GF-D8 (cell line): ENCODE results near the gene CASP10.
"Not testable (repeated sequence)": the region's sequence is repeated elsewhere in the genome, so short reads cannot be mapped to it uniquely, and the experiment has no call there.

ENCODE experiments used
- DNase-seq: peaks from one replicate; lab custom pipeline; 2025; lab: John Stamatoyannopoulos, UW

CASP10 gene

DNA sequence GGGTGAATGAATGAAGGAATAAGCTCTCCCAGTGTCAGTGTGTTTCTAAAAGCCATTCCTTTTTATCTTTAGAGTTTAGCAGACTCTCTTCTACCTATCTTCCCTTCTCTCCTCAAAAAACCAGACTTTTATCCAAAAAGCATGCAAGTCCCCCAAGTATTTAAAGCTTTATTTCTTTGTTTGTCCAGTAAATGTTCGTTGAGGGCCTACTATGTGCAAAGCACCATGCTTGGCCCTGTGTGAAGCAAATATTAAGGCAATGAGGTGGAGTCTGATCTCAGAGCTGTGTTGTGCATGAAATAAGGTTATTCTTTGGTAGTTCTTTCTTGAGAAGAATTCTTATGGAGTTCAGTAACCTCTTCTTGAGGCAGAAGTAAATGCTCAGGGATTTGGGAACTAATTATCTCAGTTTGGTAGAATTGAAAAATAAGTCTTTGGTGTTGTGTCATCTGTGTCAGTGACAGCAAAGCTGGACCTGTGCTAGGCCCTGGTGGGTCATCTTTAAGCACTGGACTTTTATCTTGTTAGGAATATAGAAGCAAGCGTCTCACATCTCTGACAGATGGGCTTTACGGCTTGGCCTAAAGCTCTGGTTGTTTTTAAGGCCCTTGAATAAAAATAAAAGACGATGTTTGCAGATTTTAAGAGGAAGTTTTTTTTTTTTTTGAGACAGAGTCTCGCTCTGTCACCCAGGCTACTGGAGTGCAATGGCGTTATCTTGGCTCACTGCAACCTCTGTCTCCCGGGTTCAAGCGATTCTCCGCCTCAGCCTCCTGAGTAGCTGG is 28.1 kb upstream of the CASP10 start:
- no peak for DNase-seq

DNA sequence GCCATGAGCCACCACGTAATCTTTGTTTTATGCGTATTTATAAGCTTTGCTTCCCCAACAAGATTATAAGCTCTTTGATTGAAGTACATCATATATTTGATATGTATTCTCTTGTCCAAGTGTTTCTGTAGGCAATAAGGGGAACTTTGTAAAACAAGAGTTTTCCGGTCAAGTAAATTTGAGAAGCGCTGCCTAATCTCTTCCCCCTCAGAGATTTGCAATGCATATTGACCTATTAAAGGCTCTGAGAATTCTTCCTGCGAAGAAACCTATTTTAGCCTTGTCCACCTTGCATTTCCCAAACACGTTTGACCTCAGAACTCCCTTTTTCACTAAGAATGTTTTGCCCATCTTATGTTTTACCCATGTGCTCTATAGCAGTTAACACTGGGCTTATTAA is 26.9 kb upstream of the CASP10 start:
- no peak for DNase-seq

DNA sequence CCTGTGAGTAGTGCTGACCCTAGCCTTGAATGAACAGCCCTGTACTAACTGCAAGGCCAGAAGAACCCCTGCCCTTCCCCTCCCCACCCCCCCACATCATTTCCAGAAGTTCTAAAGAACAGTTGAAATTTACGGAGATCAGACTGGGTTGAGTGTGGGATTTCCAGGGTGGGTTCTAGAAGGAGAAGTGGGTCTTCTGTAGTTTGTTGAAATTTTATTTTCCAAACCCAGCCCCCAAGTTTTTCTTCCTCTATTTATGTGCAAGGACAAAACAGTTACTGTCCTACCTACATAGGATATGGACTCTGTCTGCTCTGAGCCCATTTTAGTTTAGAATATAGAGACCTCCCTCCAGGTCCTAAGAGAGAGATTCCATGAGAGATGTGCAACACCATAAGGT is 26.3 kb upstream of the CASP10 start:
- no peak for DNase-seq

DNA sequence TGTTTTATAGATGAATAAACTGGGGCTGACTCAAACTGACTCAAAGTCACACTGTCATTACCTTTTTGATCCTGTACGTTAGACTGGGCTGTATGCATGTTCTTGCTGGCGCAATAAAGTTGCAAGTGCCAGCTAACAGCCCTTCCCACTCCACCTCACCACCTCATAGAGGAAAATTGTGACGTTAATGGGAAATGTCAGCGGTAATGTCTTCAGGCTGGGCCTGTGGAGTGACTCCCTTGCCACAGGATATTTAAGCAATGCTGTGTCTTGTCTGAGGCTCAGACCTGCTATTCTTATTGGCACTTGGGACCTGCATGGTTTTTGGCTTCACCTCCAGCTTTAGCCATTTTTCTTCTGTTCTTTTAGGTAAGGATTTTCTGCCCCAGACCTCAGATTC is 25.2 kb upstream of the CASP10 start:
- DNase-seq: peak; percentile 79

DNA sequence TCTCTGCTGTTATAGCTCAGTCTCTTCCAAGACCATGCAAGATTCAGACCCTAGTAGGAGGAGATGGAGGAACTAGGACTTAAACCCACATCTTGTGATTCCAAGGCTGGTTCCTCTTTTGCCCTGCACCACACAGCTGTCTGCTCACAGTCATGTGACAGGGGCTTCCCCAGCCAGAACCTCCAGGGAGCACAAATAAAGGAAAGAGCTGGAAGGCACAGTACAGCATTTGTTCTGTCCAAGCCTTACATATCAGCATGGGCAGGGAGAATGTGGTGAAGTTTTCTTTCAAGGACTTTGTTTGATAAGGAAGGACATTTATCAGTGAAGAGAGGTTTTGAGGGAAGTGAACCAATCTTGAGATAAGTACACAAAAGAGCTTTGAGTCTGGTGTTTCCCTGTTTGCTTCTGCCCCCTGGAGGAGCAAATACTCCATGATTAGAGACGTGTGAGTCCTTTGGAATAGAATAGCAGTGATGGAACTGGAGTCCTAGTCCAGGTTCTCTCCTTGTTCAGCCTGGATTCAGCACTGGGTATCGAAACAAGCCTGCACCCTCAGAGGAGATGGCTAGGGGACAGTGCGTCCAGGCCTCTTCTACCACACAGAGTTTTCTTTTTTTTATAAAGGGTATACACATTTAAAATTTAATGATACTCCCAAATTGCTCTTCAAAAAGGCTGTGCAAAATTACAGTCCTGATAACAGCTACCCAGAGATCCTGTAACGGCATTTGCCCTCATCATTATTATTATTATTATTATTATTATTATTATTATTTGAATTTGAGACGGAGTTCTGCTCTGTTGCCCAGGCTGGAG is 24.6 kb upstream of the CASP10 start:
- DNase-seq: peak; percentile 91

DNA sequence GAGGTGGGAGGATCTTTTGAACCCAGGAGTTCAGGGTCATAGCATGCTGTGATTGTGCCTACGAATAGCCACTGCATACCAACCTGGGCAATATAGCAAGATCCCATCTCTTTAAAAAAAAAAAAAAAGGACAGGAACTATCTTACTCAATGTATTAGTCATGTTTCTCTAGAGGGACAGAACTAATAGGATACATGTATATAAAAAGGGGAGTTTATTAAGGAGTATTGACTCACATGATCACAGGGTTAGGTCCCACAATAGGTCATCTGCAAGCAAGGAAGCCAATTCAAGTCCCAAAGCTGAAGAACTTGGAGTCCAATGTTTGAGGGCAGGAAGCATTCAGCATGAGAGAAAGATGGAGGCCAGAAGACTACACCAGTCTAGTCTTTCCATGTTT is 18.8 kb upstream of the CASP10 start:
- DNase-seq: no peak

DNA sequence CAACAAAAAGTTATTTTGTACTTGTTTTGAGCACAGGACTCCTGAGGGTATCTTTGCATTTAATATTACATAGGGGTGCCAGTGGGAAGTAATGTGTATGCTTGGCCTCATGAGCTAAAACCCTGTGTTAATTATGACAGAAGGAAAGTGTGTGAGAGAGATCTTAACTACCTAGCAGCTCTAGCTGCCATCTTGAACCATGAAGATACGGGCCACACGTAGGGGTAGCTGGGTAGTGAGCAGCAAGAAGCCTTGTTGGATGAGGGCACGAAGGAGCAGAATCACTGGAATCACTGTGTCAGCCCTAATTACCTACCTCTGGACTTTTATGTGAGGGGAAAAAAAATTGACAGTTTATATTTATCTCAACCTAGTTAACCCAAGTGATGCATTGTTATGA is 15.4 kb upstream of the CASP10 start:
- DNase-seq: no peak

DNA sequence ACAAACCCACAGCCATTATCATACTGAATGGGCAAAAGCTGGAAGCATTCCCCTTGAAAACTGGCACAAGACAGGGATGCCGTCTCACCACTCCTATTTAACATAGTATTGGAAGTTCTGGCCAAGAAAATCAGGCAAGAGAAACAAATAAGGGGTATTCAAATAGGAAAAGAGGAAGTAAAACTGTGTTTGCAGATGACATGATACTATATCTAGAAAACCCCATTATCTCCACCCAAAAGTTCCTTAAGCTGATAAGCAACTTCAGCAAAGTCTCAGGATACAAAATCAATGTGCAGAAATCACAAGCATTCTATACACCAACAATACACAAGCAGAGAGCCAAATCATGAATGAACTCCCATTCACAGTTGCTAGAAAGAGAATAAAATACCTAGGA is 14.4 kb upstream of the CASP10 start:
- not testable (repeated sequence) for DNase-seq

DNA sequence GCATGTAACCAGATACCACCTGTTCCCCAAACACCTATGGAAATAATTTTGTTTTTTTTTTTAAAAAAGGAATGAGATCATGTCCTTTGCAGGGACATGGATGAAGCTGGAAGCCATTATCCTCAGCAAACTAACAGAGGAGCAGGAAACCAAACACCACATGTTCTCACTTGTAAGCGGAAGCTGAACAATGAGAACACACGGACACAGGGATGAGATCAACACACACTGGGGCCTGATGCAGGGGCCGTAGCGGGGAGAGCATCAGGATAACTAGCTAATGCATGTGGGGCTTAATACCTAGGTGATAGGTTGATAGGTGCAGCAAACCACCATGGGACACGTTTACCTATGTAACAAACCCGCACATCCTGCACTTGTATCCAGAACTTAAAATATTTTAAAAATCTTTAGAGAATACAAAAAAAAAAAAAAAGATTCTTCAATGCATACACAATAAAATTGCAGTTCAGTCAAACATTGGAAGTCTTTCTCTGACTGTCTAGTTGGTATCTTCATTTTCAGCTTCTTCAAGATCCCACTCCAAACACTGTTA is 11.6 kb upstream of the CASP10 start:
- no peak for DNase-seq

DNA sequence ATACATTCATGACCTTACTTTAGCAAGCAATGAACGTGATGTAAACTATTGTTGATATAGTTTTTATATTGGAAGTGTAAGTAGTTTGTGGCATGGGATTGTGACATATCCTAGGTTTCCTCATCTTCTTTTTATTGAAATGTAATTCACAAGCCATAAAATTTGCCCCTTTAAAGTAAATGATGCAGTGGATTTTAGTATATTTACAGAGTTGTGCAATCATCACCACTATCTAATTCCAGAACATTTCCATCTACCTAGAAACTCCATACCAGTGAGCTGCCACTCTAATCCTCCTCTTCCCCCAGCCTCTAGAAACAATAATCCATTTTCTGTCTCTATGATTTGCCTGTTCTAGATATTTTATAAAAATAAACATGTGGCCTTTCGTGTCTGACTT is 10.7 kb upstream of the CASP10 start:
- no peak for DNase-seq

DNA sequence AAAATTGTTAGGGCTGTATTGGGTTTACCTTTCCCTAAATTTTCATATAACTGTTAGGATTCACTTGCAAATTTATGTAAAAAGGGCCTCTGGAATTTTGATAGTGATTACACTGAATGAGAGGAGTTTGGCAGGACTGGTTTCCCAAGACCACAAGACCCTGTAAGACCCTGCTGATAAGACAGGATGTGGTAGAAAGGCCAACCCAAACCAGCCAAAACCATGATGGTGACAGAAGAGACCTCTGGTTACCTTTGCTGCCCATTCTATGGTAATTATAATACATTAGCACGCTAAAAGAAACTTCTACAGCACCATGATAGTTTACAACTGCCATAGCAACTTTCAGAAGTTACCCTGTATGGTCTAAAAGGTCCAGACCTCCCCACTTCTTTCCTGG is 8.3 kb upstream of the CASP10 start:
- no peak for DNase-seq

DNA sequence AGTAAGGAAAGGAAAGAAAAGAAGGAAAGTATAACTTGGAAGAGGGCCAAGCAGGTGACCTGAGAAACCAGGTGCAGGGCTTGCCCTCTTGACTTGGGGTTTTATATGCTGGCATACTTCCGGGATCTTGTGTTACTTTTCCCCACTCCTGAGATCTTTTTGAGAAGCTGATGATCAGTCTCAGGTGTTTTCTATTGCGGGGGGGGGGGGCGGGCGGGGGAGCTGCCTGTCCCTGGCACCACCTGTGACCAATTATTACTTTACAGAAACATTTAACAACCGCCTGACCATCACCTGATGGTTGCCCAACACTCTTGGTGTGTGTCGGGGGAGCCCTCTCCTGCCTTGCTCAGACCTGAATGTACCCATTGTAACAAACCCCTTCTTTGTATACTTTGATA is 6.9 kb upstream of the CASP10 start:
- no peak for DNase-seq

DNA sequence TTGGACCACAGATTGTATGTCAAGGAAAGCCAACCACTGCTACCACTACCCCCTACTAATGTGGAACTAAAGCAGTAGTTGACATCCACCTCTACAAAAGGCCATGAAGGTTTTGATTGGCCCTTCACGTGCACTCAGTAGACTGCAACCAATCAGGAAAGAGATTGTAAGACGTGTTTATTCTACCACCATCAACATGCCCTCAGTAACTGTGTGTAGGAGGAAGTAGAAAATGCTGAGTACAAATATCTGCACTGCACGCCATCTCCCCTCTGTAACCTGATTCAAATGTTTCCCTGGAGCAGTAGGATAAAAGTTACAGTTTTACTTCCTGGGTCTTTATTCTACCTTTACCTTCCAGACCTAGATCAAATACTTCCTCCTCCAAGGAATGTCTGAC is 2.9 kb upstream of the CASP10 start:
- no peak for DNase-seq

DNA sequence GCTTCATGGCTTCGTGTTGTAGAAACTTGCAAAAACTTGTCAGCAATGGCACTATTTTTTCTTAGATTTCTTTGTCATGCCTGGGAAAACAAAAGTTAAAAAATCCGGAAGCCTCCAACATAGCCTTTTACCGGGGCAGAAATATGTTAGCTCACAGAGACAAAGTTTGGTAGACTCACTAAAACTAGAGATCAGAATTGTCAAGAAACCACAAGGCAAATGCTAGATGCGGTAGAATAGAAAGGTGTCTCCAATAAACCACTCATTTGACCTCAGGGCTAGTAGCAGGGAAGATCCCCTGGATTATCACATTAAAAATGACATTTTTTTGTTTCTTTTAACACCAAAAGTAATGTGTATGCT is 405 bp downstream of the CASP10 start:
- DNase-seq: no peak

DNA sequence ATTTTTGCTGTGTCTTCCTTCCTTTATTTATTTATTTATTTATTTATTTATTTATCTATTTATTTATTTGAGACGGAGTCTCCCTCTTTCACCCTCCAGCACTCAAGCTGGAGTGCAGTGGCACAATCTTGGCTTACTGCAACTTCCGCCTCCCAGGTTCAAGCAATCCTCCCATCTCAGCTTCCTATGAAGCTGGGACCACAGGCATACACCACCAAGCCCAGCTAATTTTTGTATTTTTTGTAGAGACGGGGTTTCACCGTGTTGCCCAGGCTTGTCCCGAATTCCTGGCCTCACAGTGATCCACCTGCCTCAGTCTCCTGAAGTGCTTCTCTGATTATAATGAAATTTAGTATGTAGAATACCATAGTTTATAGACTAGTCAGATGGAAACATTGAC is 894 bp downstream of the CASP10 start:
- peak; percentile 41 for DNase-seq

DNA sequence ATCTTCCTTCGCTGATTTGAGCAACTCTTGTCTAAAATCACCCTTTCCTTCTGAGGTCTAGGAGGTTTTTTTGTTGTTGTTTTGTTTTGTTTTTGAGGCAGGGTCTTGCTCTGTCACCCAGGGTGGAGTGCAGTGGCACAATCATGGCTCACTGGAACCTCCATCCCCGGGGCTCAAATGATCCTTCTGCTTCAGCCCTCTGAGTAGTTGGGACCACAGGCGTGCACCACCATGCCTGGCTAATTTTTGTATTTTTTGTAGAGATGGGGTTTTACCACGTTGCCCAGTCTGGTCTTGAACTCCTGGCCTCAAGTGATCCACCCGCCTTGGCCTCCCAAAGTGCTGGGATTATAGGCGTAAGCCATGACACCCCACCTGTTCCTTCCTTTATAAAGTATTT is 1.3 kb downstream of the CASP10 start:
- not testable (repeated sequence) for DNase-seq

DNA sequence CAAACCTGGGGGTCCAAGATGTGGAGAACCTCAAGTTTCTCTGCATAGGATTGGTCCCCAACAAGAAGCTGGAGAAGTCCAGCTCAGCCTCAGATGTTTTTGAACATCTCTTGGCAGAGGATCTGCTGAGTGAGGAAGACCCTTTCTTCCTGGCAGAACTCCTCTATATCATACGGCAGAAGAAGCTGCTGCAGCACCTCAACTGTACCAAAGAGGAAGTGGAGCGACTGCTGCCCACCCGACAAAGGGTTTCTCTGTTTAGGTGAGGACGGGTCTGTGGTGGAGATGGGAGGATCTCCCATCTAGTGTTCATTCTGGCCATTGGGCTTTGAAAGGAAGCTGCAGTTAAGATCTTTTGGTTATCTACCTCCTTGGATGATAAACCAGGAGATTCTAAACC is 2.9 kb downstream of the CASP10 start:
- no peak for DNase-seq

DNA sequence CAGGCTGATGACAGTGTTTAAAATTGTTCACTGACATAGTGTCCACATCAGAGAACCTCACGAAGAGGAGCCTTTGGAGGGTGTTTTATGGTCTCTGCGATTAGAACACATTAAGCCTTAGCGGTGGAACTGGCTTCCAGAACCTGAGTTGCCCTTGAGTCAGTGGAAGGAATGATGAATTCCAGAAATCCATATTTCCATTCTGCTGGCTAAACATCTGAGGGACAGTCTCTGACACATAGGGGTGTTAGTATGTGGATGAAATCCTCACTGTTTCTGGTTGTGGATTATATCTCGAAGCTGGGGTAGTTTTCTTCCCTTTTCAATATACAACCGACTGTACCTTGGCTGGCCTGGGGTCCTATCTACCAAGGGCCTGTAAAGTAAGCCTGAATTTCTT is 4.0 kb downstream of the CASP10 start:
- DNase-seq: no peak

DNA sequence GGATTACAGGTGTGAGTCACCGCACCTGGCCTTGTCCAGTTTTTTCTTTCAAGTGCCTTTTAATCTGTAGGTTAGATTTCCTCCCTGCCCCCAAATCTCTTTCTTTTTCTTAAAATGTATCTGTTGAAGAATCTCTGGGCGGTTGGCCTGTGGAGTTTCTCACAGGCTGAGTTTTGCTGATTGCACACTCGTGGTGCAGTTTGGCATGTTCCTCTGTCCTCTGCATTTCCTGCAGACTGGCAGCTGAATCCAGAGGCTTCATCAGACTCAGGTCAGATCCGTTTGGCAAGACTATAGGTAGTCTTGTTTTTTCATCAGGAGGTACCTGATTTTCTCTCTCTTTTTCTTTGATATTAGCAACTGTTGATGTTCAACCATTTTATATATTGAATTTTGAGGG is 5.5 kb downstream of the CASP10 start:
- DNase-seq: no peak

DNA sequence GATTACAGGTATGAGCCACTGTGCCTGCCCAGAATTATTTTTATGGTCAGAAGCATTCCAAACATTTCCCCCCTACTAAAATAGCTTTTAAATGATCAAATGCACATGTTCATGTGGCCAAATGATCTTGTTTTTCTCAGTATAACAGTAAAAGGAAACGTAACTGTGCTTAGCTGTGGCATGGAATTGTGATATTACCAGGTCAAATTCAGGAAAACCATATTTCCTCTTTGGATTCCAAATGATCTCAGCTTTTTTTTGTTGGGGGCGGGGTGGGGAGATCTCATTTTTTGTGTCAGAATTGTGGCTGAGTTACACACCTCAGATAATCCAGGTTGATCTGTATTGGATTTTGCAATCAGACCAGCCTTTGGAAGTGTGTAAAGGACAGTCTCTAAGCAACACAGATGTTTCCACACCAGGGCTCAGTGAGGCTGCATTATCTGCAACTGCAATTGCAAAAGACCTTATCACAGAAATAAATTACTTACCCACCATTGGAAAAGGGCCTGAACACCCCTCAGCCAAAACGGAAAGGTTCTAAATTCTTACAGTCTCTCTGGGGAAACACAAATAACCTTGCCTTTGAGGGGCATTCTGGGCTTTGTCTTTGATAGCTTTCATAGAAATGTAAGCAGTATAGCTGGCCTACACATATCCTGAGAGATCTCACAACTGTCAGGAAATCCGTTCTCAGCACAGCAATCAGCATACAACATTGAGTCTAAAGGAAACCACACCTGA is 8.4 kb downstream of the CASP10 start:
- peak; percentile 95 for DNase-seq

DNA sequence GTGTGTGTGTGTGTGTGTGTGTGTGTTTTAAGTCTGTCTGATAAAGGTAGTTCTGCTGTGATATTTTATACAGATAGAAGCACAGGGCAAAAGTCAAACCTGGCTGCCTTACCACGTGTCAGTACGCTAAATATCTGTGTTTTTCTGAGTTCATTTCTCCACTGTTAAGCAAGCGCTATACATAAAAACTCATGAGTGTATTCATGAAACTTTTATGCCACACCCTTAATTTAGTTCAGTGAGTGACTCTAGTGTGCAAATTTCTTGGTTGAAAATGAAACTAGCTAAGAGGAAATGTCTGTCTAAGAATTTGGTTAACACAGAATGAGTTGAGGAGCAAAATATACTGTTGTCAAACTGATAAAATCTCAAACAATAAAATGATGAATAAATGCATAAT is 11.2 kb downstream of the CASP10 start:
- no peak for DNase-seq

DNA sequence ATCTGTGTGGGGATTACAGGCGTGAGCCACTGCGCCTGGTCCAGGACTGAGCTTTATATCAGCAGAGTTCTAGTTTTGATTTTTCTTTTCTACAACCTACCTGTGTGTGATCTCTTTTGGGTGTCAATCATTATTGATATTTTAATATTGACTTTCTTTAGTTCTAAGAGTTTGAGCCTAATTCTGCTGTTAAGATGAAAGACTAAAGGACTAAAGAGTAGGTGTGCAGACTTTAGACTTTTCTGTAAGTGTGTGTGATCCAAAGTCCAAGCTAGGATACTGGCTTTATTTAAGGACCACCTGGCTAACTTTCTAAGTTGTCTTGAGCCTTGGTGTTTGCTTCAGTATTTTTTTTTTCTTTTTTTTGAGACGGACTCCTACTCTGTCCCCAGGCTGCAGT is 12.4 kb downstream of the CASP10 start:
- no peak for DNase-seq

DNA sequence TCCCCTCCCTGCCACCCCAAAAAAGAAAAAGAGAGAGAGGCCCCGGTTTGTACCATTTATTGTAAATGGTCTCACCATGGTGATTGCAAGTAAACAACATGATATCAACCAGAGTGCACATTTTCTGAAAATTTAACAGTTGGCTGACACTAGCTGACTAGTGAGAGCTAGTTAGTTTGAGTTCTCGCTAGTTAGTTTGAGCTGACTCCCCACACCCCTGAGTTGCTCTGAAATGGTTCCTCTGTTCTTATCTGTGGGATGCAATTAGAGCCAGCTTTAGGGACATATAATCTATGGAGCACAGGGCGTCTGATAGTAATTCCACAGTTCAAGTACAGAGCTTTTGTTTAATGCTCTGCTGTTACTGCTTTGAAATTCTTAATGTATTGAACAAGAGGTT is 13.1 kb downstream of the CASP10 start:
- DNase-seq: no peak
